Lower leg skin (tissue), 3 donors: ENCODE results near the gene ZNF630.

Source experiments
- CTCF ChIP-seq, 3 donors: fragments of 450-650 bp; IDR thresholded peaks; one replicate each; pipeline ENCODE4 v1.5.1; 2016; ENCODE audit warnings: antibody characterized with exemption in 3 of 3, mild to moderate bottlenecking in 3 of 3, moderate library complexity in 2 of 3
- POLR2A ChIP-seq, 2 donors: fragments of 450-650 bp; IDR thresholded peaks; one replicate each; pipeline ENCODE4 v1.6.1; 2016 to 2017; ENCODE audit warnings: antibody characterized with exemption in 2 of 2, mild to moderate bottlenecking in 1 of 2, moderate library complexity in 1 of 2

- TF ChIP-seq CTCF (IDR thresholded peaks at IDR 0.05), result no peak
- TF ChIP-seq POLR2A (IDR thresholded peaks at IDR 0.05), result no peak
Measured at GRCh38 chrX:48025561-48025960, 45.9 kb downstream of the ZNF630 start.
